Uterus (tissue), 2 donors: ENCODE data around the gene PREX1.

ENCODE experiments used
- CTCF ChIP-seq, 4 experiments: fragments of 200-600 bp in 2 of 4; fragments of 450-650 bp in 2 of 4; sonication (generic) in 2 of 4; IDR thresholded peaks; one replicate each; pipeline ENCODE4 v1.5.1; 2016 to 2019; ENCODE audit warnings: antibody characterized with exemption in 4 of 4, mild to moderate bottlenecking in 2 of 4, moderate library complexity in 1 of 4
- POLR2A ChIP-seq, 2 donors: fragments of 450-650 bp; IDR thresholded peaks; one replicate each; pipeline ENCODE4 v1.6.1; 2016; ENCODE audit warnings: antibody characterized with exemption in 2 of 2, mild to moderate bottlenecking in 1 of 2, moderate library complexity in 1 of 2

DNA sequence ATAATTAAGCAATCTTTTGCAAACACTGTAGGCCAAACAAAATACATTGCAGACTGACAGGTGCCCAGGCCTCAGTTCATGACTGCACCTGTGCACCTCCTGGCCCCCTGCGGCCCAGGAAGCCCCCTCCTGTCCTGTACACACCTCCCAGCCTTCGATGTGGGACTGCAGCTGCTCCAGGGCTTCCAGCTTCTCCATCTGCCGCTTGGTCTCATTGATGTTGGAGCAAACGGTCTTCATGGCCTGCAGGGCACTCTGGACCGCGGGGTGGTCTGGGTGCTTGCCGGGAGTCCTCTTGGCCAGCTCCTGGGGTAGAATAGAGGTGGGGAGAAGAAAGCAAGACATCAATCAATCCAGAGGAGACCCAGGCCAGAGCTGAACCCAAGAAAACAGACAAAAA lies 119.7 kb downstream of the PREX1 start:
- no peak for TF ChIP-seq CTCF (IDR thresholded peaks at IDR 0.05)
- TF ChIP-seq POLR2A (IDR thresholded peaks at IDR 0.05), result no peak
